Activated naive CD4-positive, alpha-beta T cell treated with Interleukin-2 at 50 U/mL for 16 hours (primary cell): Measurements from ENCODE around the gene RPTOR.
"Not testable (repeated sequence)": the region's sequence is repeated elsewhere in the genome, so short reads cannot be mapped to it uniquely, and the experiment has no call there.

Source experiments
- DNase-seq: peaks from one replicate; pipeline ENCODE4 v3.0.0-alpha.2; 2020

Gene RPTOR

GRCh38 chr17:80698297-80698696, 153.7 kb downstream of the RPTOR start:
- no peak for DNase-seq

- not testable (repeated sequence) for DNase-seq
Observed at GRCh38 chr17:80699205-80699604, 154.6 kb downstream of the RPTOR start.

GRCh38 chr17:80701730-80702129, 157.1 kb downstream of the RPTOR start:
- no peak for DNase-seq

GRCh38 chr17:80702315-80703141, 157.9 kb downstream of the RPTOR start:
- no peak for DNase-seq

DNA sequence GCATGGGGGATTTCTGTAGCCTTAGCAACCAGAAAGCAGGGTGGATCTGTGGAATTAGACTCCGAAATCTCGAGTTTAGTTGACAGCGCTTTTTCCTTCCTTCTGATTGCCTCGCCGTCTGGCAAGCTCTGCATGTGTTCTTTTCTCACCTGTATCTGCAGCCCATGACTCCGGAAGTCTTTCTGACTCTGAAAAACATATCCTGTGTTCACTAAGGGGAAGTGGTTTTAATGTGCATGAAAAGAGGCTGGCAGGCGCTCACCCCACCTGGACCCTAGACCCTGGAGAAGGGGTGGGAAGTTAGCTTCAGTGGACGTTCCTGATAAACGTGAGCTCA, 158.5 kb downstream of the RPTOR start:
- DNase-seq = no peak

DNA sequence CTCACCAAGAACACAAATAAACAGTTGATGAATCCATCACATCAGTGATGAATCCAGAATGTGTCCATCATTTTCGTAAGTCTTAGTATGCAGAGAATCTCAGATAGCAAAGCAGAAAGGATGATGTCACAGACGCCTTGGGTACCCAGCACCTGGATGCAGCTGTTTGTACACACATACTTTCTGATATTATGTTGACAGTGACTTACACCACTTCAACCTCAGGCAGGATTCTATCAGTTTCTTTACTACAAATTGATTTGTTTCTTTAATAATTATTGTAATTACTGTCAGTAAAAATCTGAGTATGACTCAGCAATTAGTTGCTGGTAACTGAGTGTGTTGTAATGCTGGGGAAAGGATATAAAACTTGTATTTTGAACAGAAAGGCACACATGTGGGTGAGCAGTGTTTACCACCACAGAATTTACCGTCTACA, 159.8 kb downstream of the RPTOR start:
- DNase-seq = no peak

- DNase-seq = no peak
Observed at GRCh38 chr17:80704894-80705293, 160.3 kb downstream of the RPTOR start.

GRCh38 chr17:80705988-80706387, 161.3 kb downstream of the RPTOR start:
- DNase-seq = no peak

GRCh38 chr17:80706463-80706867, 161.8 kb downstream of the RPTOR start:
- no peak for DNase-seq

DNA sequence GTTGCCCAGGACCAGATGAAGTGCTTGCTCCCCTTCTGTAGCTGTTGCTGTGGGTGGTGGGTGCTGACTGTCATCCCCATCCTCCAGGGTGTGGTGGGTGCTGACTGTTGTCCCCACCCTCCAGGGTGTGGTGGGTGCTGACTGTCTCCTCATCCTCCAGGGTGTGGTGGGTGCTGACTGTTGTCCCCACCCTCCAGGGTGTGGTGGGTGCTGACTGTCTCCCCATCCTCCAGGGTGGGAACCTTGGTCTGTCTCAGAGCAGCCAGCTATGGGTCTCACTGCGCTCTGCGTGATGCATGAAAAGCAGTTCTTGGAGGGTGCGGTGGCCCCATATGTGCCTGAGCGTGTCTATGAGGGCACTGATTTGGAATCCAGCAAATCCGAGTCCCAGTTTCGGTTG, 163.8 kb downstream of the RPTOR start:
- DNase-seq = no peak

DNA sequence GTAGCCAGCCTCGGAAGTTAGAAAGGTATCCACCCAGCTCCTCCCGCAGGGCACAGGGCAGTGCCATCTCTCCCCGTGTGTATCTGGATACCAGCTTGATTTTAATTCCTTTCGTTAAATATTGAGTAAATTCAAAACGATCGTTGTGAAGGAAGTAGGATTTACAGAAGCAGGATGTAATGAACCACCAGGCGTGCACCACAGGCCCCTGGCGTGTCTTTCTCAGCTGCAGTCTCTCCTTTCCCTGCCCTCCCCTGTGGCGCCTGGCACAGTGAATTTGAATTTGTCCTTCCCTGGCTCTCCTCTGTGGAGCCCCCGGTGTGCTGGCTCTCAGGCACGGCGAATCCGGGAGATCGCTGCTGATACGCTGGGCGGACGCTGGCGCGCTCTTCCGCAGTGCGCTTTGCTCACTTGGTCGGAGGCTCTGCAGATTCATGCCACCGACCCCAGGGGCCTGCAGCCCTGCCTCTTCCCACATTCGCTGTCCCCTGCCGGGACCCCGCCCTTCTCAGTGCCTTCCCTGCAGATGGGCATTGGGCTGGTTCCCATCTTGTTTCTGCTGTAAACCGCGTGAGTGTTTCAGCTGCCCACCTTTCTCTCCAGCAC, 164.6 kb downstream of the RPTOR start:
- DNase-seq = no peak

GRCh38 chr17:80710714-80711302, 166.2 kb downstream of the RPTOR start:
- no peak for DNase-seq

DNA sequence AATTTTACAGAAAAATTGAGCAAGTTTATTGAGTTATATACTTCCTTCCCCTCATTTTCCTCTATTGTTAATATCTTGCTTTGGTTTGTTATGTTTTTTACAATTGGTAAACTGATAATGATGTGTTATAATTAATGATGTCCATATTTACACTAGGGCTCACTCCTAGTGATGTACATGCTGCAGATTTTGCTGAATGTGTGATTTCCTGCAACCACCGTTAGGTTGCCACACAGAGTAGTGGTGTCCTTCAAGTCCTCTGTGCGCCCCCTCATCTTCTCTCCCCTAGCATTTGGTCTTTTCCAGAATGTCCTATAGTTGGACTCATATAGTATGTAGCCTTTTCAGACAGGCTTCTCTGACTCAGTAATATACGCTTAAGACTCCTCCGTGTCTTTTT, 167.5 kb downstream of the RPTOR start:
- no peak for DNase-seq

GRCh38 chr17:80712606-80713005, 168.0 kb downstream of the RPTOR start:
- no peak for DNase-seq

- DNase-seq = no peak
Observed at GRCh38 chr17:80716986-80717719, 172.5 kb downstream of the RPTOR start.

DNA sequence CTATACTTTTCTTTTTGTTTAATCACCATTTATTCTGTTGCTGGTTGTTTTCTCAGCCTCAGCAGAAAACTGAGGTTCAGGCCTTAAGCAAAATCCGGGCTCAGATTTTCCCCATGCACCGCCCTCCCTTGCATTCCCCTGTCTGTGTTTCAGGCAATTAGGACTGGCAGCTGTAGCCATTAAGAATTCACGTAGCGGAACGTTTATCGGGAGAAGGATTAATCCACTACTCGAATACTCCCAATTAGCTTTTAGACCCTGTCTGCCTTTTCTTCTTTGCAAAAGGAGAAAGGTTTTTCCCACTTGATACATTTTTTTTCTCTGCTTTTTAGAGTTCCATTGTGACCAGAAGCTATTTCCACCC, 173.1 kb downstream of the RPTOR start:
- no peak for DNase-seq

- DNase-seq = no peak
Observed at GRCh38 chr17:80718428-80718827, 173.8 kb downstream of the RPTOR start.

DNA sequence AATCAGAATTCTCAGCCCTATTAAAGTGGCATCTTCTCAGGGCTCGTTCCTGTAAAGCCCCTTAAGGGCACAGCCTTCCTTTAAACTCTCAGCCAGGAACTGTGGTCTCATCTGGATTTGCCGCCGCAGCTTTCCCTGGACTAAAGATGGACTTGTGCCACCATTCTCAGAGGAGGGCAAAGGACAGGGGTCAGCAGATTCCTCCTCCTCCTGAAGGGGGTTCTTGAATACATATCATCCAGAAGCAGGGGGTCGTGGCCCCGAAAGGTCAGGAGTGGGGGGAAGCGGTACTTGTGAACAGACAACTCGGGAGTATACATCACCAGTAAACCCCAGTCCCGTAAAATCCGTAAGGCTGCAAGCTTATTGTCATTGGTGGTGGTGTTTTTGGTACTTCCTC, 174.8 kb downstream of the RPTOR start:
- DNase-seq = no peak

- DNase-seq = peak; percentile 78
Observed at GRCh38 chr17:80720610-80721577, 176.3 kb downstream of the RPTOR start.

- DNase-seq = no peak
Observed at GRCh38 chr17:80722661-80723060, 178.0 kb downstream of the RPTOR start.

GRCh38 chr17:80724775-80725266, 180.2 kb downstream of the RPTOR start:
- no peak for DNase-seq

- DNase-seq = no peak
Observed at GRCh38 chr17:80725517-80725916, 180.9 kb downstream of the RPTOR start.
